Islet of Langerhans (tissue), 1 donor: ENCODE measurements around the gene POFUT2.

Experiments used
- FAIRE-seq: peaks from one replicate; lab custom pipeline; 2011; peaks lifted over from hg19 to GRCh38; lab: Jason Lieb, UNC

Gene POFUT2

DNA sequence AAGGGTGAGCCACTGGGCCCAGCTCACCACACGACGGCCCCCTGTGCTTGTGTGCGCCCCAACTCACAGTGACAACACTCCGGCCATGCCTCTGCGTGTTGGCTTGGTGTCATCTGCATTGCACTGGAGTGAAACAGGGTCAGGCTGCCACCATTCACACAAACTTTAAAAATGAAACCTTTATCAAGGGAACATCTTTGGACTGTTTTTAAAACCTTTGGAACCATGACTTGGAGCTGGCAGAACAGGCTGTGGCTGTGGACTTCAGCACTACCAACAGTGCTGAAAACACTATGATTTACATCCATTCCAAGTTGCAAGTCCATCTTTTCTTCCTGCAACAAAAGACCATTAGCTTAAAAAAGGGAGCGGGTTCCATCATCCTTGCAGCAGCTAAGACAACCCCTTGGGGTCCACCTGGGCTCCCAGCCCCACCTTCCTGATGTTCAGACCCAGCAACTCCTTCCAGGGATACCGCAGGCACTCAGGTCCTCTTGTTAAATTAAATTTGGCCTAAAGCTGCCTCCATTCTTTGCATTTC, 25.6 kb downstream of the POFUT2 start:
- FAIRE-seq = no peak

DNA sequence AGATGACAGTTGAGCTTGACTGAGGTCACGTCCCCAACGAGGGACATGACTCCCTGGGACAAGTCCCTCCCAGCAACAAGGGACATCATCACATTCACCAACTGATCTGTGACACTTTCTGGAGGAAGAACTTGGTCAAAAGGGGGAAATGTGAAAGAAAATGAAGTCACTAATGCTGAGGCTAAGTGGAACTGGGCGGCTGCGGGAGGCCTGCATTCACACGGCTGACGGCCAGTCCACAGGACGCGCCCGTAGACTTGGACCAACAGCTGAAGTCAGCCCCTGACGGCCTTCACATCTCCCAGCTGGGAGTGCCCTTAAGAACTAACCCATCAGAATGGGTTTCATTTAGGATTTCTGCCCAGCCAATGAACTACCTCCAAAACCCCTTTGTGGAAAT, 26.6 kb downstream of the POFUT2 start:
- FAIRE-seq = no peak

DNA sequence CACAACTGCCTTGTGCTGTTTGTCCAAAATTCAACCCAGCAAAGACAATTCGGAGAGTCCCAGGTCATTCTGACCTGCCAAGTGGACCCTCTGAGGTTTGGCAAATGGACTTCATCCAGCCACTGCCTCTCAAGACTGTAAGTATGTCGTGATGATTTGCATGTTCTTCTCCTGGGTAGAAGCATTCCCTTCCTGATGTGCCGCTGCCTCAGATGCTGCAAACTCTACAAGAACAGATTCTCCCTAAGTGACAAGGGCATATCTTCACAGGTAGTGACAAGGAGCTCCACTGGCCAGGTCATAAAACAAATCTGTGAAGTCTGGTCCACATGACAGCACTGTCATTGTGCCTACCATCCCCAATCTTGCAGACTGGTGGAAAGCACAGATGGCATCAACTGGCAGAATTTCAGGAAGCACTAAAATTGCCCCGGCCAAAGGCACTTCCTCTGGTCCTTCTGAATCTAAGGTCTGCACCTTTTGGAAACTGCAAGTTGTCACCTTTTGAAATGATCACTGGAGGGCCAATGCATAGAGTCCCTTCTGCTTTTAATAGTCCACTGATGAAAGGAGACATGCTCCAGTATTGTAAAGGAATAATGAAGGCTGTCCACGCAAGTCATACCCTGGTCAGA, 27.4 kb downstream of the POFUT2 start:
- no peak for FAIRE-seq

DNA sequence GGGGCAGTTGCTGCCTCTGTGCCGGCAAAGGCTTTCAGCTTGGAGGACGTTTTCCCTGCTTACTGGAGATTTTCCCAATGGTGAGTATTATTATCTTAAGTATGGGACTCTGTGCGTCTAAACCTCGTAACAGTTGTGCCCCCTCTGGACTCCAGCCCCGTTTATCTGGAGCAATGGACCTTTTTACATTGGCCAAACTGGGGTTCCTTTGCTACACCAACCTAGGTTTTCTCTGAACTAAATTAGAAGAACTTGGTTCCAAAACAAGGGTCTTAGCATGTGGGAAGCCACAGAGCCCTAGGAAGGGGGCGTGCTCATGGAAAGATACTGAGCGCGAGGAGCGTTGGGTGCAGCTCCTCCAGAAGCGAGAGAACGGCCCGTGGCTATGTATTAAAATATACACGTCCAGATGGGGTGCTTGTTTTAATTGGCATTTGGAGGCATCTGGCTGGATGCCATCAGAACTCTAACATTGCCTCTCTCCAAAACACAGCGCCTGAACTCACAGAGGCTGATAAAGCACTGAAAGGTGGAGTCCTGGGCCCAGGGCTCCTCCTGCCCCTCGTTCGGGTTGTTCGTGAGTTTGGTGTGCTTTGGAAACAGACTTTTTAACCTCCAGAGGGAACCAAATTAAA, 28.4 kb downstream of the POFUT2 start:
- FAIRE-seq = no peak

DNA sequence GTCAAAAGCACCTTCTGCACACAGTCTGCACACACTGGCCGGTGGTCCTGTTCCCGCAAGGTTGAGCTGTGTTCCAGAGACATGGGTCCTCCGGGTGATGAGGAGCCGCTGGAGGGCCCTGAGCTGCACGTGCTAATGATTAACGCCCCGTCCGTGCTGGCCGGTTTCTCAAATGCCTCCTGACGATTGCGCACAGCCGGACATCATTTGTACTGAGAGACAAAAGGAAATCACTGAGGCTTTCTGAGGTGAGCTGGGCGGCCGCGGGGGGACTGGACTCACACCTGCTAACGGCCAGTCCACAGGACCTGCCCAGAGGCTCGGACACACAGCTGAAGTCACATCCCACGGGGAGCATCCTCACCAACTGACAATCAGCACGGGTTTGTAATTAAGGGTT, 29.2 kb downstream of the POFUT2 start:
- FAIRE-seq = no peak

DNA sequence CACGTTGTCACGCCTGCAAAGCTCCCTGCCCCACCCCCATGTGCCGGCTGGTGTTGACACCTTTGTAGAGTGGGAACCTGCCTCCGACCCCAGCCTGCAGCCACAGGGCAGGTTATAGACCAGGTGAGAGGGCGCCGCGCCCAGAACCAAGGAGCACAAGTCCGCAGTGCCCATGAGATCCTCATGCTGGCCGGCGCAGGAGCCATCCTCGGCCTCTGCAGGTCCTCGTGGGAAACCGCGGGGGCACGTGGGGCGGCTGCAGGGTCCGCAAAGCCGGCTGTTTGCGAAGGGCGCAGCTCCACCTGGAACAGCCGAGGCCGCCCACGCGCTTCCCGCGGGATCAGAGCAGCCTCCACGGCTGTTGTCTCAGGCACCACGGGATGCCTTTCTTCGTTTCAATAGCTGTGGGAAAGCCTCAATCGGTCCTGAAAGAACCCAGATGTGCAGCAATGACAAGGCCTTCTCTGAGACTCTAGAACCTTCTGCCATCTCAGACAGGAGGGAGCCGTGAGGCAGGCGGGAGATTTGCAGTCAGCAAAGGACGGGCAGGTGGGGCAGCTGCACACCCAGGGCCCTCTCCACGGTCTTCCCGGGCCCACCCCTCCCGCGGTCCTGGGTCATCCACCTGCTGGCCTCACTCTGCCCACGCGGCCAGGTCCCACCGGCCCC, 29.9 kb downstream of the POFUT2 start:
- FAIRE-seq = no peak

DNA sequence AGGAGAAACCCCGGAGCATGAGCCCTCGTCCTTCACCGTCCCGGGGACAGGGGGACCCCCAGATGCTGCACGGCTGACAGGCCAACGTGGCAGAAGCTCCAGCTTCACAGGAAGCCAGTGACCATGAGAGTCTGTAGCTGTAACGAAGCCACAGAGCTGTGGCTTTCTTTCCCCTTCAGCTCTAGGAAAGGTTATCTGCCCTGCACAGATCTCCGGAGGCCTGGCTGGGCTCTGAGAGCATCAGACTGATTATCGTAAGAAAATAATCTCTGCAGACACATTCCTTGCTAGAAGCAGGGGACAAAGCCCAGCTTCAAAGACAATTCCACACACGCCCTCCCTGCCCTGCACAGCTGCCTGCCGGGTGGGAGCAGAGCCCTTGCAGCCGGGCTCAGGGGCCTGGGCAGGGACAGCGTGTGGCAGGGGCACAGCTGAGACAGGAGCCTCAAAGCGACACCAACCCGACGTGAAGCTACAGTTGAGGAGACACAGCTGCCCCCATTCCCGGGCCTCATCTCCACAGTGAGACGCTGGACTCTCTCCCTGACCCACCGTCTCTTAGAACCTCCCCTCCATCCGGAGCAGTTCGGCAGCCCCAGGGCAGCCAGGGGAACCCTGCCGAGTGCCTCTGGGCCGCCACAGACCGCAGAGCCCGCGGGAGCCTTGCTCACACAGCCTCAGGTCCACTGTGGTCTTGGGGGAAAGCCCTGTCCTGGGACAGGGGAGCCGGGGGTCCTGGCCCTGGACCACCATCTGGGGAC, 30.6 kb downstream of the POFUT2 start:
- no peak for FAIRE-seq

DNA sequence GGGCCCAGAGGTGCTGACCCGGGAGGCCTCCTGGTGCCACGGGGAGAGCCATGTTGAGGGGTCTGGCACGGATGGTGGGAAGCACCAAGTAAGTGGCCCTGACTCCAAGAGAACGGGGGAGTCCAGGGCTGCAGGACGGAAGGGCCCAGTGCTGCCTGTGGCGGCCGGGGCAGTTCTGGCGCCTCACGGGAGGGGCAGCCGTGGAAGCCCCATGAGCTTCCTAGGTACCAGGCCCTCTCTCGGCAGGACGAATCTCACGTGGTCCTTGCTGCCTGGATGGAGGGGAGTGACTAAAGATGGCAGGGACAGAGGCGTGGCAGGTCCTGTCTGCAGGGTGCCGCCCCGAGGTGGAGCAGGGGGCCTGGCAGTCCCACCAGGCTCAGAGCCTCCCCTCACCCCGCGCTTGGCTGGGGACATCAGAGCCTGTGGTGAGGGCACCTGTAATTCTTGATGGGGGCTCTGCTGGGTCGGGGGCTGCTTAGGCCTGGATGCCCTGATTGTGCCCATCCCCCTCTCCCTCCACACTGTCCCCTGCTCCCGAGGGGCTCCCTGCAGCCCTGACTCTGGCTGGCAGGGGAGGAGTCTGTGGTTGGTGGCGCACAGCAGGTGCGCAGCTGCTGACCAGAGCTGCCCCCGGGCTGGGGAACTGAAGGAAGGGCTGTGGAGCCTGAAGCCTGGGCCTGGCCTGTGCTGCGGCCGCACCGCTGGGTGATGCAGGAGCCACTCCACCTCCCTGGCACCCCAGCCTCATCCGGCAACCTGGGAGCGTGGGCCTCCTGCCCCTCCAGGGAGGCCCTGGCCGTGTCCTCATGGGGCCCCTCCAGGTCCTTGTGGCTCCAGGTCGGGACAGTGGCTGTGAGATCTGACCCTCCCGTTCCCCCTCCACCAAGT, 31.4 kb downstream of the POFUT2 start:
- no peak for FAIRE-seq

DNA sequence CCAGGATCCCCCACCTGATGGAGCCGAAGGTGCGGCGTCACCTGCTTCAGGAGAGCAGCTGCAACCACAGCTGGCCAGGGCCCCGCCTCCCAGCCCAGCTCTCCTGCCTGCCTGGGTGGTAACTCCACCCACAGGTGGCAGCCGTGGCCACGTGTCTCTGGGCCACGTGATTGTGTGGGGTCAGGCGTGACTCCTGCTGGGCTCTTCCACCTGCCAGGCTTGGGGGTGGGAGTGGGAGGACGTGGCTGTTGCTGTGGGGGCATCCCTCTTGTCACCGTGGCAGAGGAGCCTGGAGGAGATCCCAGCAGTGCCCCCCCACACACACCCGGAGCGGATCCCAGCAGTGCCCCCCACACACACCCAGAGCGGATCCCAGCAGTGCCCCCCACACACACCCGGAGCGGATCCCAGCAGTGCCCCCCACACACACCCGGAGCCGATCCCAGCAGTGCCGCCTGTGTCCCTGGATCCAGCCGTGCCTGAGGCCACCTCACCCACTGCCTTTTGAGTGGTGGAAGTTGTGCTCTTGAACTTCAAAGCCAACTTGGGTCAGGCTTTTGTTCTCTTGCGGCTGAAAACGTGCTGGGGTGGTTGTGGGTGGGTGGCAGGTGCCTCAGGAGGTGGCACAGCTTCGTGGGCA, 32.2 kb downstream of the POFUT2 start:
- no peak for FAIRE-seq

DNA sequence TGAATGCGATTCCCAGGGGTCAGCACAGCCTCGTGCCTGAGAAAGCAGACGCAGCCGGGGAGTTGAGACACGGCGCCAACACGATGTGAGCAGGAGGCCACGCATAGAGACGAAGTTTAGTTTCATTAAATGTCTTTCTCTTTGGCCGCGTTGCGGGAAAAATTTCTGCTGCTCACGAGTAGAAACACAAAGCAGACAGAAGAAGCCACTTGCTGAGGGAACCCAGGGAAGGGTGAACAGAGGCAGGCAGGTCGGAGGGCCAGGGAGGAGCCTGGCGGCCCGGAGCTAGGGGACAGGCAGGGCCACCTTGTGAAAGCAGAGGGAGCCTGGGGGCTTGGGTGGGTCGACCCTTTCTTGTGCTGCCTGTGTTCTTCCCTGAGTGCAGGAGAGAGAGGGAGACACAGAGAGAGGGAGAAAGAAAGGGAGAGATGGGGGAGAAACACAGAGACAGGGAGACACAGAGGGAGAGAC, 33.2 kb downstream of the POFUT2 start:
- FAIRE-seq = no peak

DNA sequence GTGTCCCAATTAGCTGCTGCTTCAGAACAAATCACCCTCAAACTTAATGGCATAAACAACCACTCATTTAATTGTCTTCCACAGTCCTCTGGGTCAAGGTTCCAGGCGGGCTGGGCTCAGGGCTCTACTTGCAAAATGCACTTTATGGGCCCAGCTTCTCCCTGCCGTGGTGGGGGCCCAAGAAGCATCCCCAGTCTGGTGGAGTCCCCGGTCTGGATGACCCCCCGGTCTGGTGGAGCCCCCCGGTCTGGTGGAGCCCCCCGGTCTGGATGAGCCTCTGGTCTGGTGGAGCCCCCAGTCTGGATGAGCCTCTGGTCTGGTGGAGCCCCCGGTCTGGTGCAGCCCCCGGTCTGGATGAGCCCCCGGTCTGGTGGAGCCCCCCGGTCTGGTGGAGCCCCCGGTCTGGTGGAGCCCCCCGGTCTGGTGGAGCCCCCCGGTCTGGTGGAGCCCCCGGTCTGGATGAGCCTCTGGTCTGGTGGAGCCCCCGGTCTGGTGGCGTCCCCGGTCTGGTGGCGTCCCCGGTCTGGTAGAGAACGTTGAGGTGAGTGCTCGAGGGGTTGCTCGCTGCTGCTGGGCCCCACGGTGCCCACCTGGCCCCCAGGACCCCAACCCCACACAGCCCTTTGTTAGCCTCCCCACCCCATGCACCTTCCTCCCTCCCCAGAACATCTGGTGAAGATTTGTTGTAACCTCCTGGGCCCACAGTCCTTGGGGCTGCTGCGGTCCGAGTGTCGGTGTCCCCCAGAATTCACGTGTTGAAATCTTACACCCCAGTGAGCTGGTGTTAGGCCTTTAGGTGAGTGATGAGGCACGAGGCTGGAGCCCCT, 33.8 kb downstream of the POFUT2 start:
- no peak for FAIRE-seq

DNA sequence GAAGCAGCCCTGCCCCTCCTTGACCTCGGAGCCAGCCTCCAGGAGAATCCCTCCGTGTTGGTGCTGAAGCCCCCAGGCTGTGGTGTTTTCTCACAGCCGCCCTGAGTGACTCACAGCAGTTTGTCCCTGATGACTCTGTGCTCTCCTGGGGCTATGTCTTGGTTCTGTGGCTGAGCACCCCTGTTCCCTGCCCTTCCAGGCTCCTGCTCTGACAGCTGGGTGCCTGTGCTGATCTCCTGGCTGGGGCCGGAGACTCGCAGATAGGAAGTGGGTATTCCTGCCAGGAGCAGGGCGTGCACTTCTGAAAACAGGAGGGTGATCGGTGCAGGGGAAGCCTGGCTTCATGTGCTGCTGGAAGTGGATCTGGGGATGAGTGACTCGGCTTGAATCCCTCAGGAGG, 34.5 kb downstream of the POFUT2 start:
- FAIRE-seq = no peak

DNA sequence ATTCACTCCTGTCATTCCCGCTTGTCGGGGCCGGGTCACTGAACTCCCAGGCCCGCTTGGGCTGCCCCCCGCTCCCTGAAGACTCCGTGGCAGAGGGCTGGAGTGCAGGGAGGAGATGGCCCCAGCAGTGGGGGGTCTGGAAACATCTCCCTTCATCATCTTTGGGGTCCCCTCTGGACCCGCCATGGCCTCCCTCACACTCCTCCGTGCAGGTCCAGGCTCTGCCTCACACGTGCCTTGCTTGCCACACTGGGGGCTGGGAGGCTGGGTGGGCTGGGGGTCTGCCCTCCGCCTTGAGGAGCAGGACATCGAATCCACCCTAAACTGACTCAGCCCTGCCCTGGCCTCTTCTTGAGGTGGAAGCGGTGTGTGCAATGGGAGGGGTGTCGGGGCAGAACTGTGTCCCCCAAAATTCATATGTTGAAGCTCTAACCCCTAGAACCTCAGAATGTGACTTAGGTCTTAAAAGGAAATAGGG, 35.2 kb downstream of the POFUT2 start:
- FAIRE-seq = no peak

DNA sequence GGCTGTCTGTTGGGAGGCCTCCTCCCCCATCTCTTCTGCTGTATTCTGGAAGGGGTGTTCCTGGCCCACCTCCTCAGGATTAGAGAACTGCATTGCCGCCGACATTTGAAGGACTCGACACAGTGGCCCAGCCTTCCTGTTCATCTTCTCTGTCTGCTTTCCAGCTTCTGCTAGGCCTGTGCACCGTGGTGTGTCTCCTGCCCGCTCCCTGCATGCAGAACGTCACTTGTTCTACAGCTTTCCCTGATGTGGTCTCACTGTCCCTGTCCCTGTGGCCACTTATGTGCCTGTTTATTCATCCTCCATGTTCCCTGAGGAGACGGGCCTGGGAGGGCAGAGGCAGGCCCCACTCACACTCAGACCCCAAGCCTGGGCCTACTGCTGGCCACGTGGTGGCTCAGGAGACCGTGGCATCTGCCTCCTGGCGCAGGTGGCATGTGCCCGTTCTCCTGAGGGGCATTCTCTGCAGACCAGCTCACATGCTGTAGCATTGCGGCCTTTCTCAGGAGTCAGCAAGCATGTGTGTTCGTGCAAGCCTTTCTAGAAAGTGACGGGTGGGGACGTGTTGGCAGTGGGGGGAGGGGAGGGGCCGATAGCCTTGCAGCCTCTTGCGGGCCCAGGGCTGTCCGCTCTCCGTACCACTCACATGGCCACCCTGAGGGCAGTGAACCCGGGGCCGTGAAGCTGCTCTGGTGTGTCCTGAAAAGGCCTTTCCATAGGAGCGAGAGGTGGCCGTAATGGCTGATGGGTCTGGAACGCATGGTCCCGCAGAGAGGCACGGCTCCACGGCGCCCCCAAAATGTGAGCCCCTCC, 35.9 kb downstream of the POFUT2 start:
- no peak for FAIRE-seq

DNA sequence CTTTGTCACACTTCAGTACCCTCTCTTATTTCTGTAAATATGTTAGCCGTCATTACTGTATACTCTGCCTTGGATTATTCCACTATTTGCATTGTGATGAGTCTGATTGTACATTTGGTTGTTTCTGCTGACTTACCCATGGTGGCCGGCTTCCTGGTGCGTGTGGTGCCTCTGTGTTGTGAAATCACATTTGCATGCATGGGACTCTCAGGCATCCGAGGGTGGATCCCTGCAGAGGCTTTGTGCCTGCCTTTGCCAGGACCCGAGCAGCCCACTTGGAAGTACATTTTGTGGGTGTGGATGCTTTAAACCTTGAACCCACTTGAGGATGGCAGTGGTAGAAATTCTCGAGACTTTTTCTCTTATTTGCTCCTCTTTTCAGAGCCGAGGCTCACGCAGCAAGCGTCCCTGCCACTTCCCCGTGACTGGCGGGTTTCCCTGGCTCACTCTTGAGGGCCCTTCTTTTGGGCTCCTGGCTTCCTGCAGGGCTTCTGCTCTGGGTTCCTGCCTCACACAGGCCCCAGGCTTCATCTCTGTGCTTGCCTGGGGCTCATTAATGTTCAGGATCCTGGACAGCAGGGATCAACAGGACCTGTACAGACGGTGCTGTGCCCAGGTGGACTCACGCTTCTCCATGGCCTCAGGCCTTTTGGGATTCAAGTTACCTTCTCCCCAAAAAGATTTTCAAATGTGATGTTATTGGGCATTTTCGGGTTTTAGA, 36.6 kb downstream of the POFUT2 start:
- no peak for FAIRE-seq

DNA sequence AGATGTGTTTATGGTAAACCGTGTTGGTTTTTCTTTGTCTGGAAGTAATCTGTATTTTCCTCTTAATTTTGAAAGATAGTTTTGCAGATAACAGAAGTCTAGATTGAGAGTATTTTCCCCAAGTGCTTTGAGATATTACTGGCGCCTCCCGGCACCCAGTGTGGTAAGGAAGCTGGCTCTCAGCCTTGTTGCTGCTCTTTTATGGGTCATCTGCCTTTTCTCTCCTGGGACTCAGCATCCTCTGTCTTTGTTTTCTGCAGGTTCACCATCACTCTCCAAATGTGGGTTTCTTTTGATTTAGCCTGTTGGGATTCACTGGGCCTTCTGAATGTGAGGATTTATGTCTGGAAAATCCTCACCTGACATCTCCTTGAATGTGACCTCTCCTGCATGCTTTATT, 37.4 kb downstream of the POFUT2 start:
- FAIRE-seq = no peak

DNA sequence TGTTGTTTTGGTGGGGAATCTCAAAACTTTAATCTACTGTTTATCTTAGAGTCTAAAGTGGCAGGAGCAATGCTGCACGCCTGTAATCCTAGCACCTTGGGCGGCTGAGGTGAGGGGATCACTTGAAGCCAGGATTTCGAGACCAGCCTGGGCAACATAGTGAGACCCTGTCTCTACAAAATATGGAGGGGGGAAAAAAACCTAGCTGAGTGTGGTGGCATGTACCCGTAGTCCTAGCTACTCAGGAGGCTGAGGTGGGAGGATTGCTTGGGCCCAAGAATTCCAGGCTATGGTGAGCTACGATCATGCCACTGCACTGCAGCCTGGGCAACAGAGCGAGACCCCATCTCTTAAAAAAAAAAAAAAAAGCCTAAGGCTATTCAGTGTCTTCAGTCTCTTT, 38.1 kb downstream of the POFUT2 start:
- FAIRE-seq = no peak

DNA sequence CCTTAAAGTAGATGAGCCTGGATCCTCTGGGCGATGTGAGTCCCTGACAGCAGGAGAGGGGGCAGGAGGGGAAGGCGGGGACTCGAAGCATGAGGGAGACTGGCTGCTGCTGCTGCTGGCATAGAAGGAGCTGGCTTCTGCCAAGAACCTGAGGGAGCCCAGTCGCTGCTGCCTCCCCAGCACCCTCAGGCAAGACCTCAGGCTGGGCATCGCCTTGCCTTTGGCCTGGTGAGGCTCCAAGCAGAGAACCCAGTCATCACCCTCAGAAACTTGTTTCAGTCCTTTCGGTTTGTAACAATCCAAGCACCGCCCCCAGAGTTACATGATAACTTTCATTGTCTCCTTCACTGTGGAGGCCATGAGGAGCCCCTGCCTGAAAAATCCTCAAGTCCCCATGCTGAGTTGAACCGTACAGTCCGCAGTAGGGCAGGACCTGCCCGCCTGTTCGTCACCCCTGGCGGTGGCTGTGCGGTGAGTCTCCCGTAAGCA, 38.8 kb downstream of the POFUT2 start:
- no peak for FAIRE-seq
